H1 (cell line): Measurements from ENCODE around the gene ZDHHC23. TPM values are rescaled to one million over a fixed set of nuclear protein-coding genes. Genes with fewer than 3 reads are reported as not detected.
A peak's percentile ranks its signal among the peaks of the same experiment; 100 is the strongest.

ENCODE experiments used
- CBX8 ChIP-seq: fragments of 300-800, 300-1000 bp; sonication (generic); IDR thresholded peaks from 2 replicates; pipeline ENCODE4 v1.7.1; 2016; ENCODE audit warnings: low read depth, low read length, borderline replicate concordance
- EZH2 ChIP-seq: fragments of 200-600 bp; sonication (generic); IDR thresholded peaks from 2 replicates; pipeline ENCODE4 v1.7.1; 2012; ENCODE audit warnings: low read depth, mild to moderate bottlenecking, moderate library complexity, low read length, inconsistent platforms; ENCODE audit not compliant: severe bottlenecking
- GTF2F1 ChIP-seq: IDR thresholded peaks from 2 replicates; pipeline ENCODE4 v1.6.1; 2012; ENCODE audit warnings: low read depth, low read length, improper control_type of control experiment, borderline replicate concordance
- HDAC6 ChIP-seq: IDR thresholded peaks from one replicate; pipeline ENCODE4 v1.7.1; 2012; ENCODE audit warnings: low read depth, mild to moderate bottlenecking, inconsistent platforms, low read length, moderate library complexity
- JUN ChIP-seq: IDR thresholded peaks from 2 replicates; pipeline ENCODE4 v1.6.1; 2011; ENCODE audit warnings: low read depth, mild to moderate bottlenecking, improper control_type of control experiment, low read length
- JUND ChIP-seq: IDR thresholded peaks from 2 replicates; pipeline ENCODE4 v1.6.1; 2011; ENCODE audit warnings: mild to moderate bottlenecking, improper control_type of control experiment, low read length
- KDM5A ChIP-seq: fragments of 200-600 bp; IDR thresholded peaks from 2 replicates; pipeline ENCODE4 v1.7.1; 2012; ENCODE audit warnings: mild to moderate bottlenecking, low read length, inconsistent platforms, mixed read lengths
- NRF1 ChIP-seq: IDR thresholded peaks from 2 replicates; pipeline ENCODE4 v1.6.1; 2011; ENCODE audit warnings: mild to moderate bottlenecking, low read depth, low read length, improper control_type of control experiment
- POLR2A ChIP-seq, 2 experiments: IDR thresholded peaks; 1 replicate in 1 of 2; 2 replicates in 1 of 2; pipeline ENCODE4 v1.6.1; 2011; ENCODE audit warnings: low read depth in 2 of 2, low read length in 2 of 2, mild to moderate bottlenecking in 2 of 2; ENCODE audit errors: control extremely low read depth in 1 of 2
- RAD21 ChIP-seq, 2 experiments: IDR thresholded peaks in 1 of 2; conservative IDR thresholded peaks in 1 of 2; 2 replicates each; pipeline ENCODE4 v1.6.1; 2011; ENCODE audit warnings: low read depth in 2 of 2, low read length in 2 of 2, improper control_type of control experiment in 1 of 2, inconsistent platforms in 1 of 2, mild to moderate bottlenecking in 1 of 2, moderate library complexity in 1 of 2
- RFX5 ChIP-seq: IDR thresholded peaks from 2 replicates; pipeline ENCODE4 v1.6.1; 2011; ENCODE audit warnings: low read depth, low read length, improper control_type of control experiment, borderline replicate concordance
- SAP30 ChIP-seq: fragments of 300-600 bp; sonication (generic); IDR thresholded peaks from 2 replicates; pipeline ENCODE4 v1.7.1; 2012; ENCODE audit warnings: low read length, moderate library complexity, mild to moderate bottlenecking, inconsistent platforms; ENCODE audit not compliant: insufficient read depth, insufficient replicate concordance
- SP4 ChIP-seq: IDR thresholded peaks from 2 replicates; pipeline ENCODE4 v1.6.1; 2012; ENCODE audit warnings: low read length, inconsistent platforms
- TAF7 ChIP-seq: optimal IDR thresholded peaks from 2 replicates; pipeline ENCODE3; 2011; ENCODE audit warnings: low read depth, mild to moderate bottlenecking, inconsistent platforms, low read length, moderate library complexity, borderline replicate concordance
- YY1 ChIP-seq: IDR thresholded peaks from 2 replicates; pipeline ENCODE4 v1.6.1; 2011; ENCODE audit warnings: low read depth, mild to moderate bottlenecking, low read length
- ZNF274 ChIP-seq: IDR thresholded peaks from 2 replicates; pipeline ENCODE4 v1.7.0; 2012; ENCODE audit warnings: low read length, borderline replicate concordance; ENCODE audit errors: extremely low read depth
- polyA plus RNA-seq, 7 experiments: library from polyadenylated mRNA; depleted of rRNA in 3 of 7; stranded (reverse) in 5 of 7; unstranded in 2 of 7; fragments of >200 nt in 5 of 7; fragments of 200-250 nt in 2 of 7; gene quantifications; 1 replicate in 5 of 7; 2 replicates in 1 of 7; 4 replicates in 1 of 7; pipeline versions ENCODE4 v1.2.1 to v1.2.3, GENCODE V29; 2011 to 2013; ENCODE audit warnings: missing spikeins in 2 of 7, mixed read lengths in 2 of 7
- total RNA-seq: library from RNA; stranded (reverse); fragmentation: NEBNext Ultra II Directional; extraction: Animal tissue kit (Norgen Biotek cat#: 25700); gene quantifications from 2 replicates; pipeline ENCODE4 v1.2.1, GENCODE V29; 2021
- TF ChIP-seq, protein P1 (sequence below), 3 experiments: IDR thresholded peaks; 1 replicate in 2 of 3; 2 replicates in 1 of 3; pipeline versions ENCODE4 v1.5.1 to v1.6.1; 2011; ENCODE audit warnings: low read length in 3 of 3, mild to moderate bottlenecking in 3 of 3, inconsistent platforms in 2 of 3, low read depth in 1 of 3, moderate library complexity in 1 of 3; ENCODE audit not compliant: insufficient read depth in 1 of 3; ENCODE audit errors: control extremely low read depth in 1 of 3
- TF ChIP-seq, protein P2 (sequence below): IDR thresholded peaks from 2 replicates; pipeline ENCODE4 v1.6.1; 2011; ENCODE audit warnings: low read depth, mild to moderate bottlenecking, low read length; ENCODE audit not compliant: insufficient read depth
- TF ChIP-seq, protein P3 (sequence below): IDR thresholded peaks from 2 replicates; pipeline ENCODE4 v1.6.1; 2012; ENCODE audit warnings: inconsistent platforms

Gene ZDHHC23
- total and polyA plus RNA-seq, 2 of the 8 experiments (the other 6 are each of a cell fraction or from before 2014, with no cell fraction given): 6.2 to 15.7 TPM

DNA sequence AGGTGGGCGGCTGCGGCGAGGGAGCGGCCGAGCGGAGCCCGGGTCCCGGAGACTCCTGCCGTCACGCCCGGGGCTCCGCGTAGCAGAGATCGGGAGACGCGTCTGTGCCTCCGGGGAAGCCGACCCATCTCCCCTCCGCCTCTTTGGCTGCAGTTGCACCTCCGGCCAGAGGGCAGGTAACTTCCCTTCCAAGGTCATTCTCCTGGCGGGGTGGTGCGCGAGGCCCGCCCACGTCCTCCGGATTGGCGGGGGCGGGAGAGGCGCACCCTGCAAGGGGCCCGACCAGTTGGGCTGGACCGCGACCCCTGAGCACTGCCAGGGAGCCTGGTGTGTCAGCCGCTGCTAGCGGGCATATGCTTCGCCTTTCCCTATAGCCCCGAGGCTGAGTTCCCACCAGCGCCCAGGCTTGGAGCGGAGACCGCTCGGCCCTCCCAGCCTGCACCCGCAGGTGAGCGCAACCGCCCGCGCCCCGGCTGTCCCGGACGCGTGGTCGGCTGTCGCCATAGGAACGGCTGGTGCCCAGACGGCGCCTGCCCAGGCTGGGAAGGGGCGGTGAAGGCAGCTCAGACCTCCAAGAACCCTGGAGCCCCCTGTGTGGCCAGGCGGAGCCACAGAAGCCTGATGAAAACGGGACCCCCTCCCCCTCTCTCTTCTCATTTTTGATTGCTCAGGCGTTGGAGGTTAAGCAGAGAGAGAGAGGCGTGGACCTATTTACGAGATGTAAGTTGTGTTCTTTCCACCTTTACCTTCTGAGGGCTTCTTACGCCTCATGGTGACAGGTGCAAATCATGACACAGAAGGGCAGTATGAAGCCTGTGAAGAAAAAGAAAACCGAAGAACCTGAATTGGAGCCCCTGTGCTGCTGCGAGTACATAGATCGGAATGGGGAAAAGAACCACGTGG is 453 bp downstream of the ZDHHC23 start (continued):
- TF ChIP-seq RFX5 (no peak), EZH2 (no peak), JUN (no peak), CBX8 (no peak), HDAC6 (no peak), GTF2F1 (no peak), POLR2A (IDR thresholded peaks at IDR 0.05; ENCODE audit: control extremely low read depth in 1 of 2, low read depth in 2 of 2, low read length in 2 of 2) (0 out of 3 replicates have a peak, but pooled peaks of 1 of the 2 experiments have one; percentile 30), NRF1 (no peak), RAD21 (IDR thresholded peaks at IDR 0.05 in 1 of 2, conservative IDR thresholded peaks at IDR 0.05 in 1 of 2; ENCODE audit: low read depth in 2 of 2, low read length in 2 of 2) (no peak), YY1 (no peak), SAP30 (peak; percentile 87), JUND (no peak), KDM5A (no peak), ZNF274 (no peak), TAF7 (peak; percentile 33), SP4 (no peak)
- TF ChIP-seq, protein P1, sequence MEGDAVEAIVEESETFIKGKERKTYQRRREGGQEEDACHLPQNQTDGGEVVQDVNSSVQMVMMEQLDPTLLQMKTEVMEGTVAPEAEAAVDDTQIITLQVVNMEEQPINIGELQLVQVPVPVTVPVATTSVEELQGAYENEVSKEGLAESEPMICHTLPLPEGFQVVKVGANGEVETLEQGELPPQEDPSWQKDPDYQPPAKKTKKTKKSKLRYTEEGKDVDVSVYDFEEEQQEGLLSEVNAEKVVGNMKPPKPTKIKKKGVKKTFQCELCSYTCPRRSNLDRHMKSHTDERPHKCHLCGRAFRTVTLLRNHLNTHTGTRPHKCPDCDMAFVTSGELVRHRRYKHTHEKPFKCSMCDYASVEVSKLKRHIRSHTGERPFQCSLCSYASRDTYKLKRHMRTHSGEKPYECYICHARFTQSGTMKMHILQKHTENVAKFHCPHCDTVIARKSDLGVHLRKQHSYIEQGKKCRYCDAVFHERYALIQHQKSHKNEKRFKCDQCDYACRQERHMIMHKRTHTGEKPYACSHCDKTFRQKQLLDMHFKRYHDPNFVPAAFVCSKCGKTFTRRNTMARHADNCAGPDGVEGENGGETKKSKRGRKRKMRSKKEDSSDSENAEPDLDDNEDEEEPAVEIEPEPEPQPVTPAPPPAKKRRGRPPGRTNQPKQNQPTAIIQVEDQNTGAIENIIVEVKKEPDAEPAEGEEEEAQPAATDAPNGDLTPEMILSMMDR (IDR thresholded peaks at IDR 0.05; ENCODE audit: control extremely low read depth in 1 of 3, insufficient read depth in 1 of 3, low read depth in 1 of 3, low read length in 3 of 3): 0 out of 4 replicates have a peak, but pooled peaks of 1 of the 3 experiments have one; percentile 2
- TF ChIP-seq, protein P2, sequence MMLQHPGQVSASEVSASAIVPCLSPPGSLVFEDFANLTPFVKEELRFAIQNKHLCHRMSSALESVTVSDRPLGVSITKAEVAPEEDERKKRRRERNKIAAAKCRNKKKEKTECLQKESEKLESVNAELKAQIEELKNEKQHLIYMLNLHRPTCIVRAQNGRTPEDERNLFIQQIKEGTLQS: no peak
- TF ChIP-seq, protein P3, sequence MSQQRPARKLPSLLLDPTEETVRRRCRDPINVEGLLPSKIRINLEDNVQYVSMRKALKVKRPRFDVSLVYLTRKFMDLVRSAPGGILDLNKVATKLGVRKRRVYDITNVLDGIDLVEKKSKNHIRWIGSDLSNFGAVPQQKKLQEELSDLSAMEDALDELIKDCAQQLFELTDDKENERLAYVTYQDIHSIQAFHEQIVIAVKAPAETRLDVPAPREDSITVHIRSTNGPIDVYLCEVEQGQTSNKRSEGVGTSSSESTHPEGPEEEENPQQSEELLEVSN: no peak
